AG04449 (cell line): ENCODE results near the gene POU6F1.
"Not testable (repeated sequence)": the region's sequence is repeated elsewhere in the genome, so short reads cannot be mapped to it uniquely, and the experiment has no call there.

Experiments
- CTCF ChIA-PET: fragments of 350-600 bp; formaldehyde crosslinking; extraction: SDS; loops from one replicate; lab custom pipeline; 2021; ENCODE audit warnings: antibody characterized with exemption; lab: Yijun Ruan, JAX
- POLR2A ChIA-PET: fragments of 400-600, 350-600 bp; formaldehyde crosslinking; extraction: SDS; loops from one replicate; lab custom pipeline; 2020; ENCODE audit warnings: antibody characterized with exemption, inconsistent platforms; lab: Yijun Ruan, JAX
- DNase-seq: peaks from one replicate; pipeline ENCODE4 v3.0.0-alpha.2; 2010; ENCODE audit warnings: low read depth, low spot score
- H3K4me3 ChIP-seq: 2 replicates; pipeline ENCODE4 v1.5.1; 2011; ENCODE audit warnings: low read depth, mild to moderate bottlenecking, control low read depth, low read length
- CTCF ChIP-seq: IDR thresholded peaks from one replicate; pipeline ENCODE4 v1.5.1; 2011; ENCODE audit warnings: mild to moderate bottlenecking, moderate library complexity, low read length, control low read depth, inconsistent platforms; ENCODE audit not compliant: insufficient read depth; ENCODE audit errors: missing control alignments

POU6F1 gene

GRCh38 chr12:51225234-51225633, 7.4 kb upstream of the POU6F1 start:
- no peak overlapping the region for H3K4me3 ChIP-seq
- no peak for TF ChIP-seq CTCF
- ChIA-PET POLR2A (no interaction called here), CTCF (no interaction called here)
- no peak for DNase-seq

GRCh38 chr12:51224625-51225024, 6.8 kb upstream of the POU6F1 start:
- TF ChIP-seq CTCF: no peak
- DNase-seq: no peak
- H3K4me3 ChIP-seq: no peak overlapping the region
- CTCF ChIA-PET: no interaction called here
- POLR2A ChIA-PET: no interaction called here

- ChIA-PET POLR2A (no interaction called here), CTCF (interaction anchor here (0.9 kb wide), 1 partner anchor 119 kb away, joined by 3 read pairs; no protein-coding TSS in a partner anchor)
- TF ChIP-seq CTCF: no peak
- no peak for DNase-seq
- no peak overlapping the region for H3K4me3 ChIP-seq
These were observed 4.6 kb upstream of the POU6F1 start for GRCh38 chr12:51222461-51222860.

- H3K4me3 ChIP-seq, POLR2A ChIA-PET, DNase-seq: not testable (repeated sequence)
- CTCF ChIA-PET: interaction anchor here (0.6 kb wide), 1 partner anchor 10 kb away, joined by 3 read pairs; no protein-coding TSS in a partner anchor
These were observed 2.0 kb upstream of the POU6F1 start for GRCh38 chr12:51219857-51220256.

GRCh38 chr12:51219322-51219721, 1.5 kb upstream of the POU6F1 start:
- no peak for TF ChIP-seq CTCF
- POLR2A ChIA-PET: interaction anchor here (1.6 kb wide), 1 partner anchor 21 kb away, joined by 4 read pairs; no protein-coding TSS in a partner anchor
- H3K4me3 ChIP-seq: no peak overlapping the region
- CTCF ChIA-PET: interaction anchor here (0.6 to 3.9 kb wide), 4 partner anchors 10 to 680 kb away, joined by 3 to 27 read pairs (median 9); no protein-coding TSS in a partner anchor
- DNase-seq: no peak

GRCh38 chr12:51218607-51219161, 822 bp upstream of the POU6F1 start:
- DNase-seq: no peak
- peak overlapping the region; percentile 77 for H3K4me3 ChIP-seq
- ChIA-PET POLR2A (interaction anchor here (0.7 to 1.9 kb wide), 4 partner anchors 12 to 136 kb away, joined by 4 to 15 read pairs (median 8); partner anchors contain the start of genes CSRNP2 and DAZAP2), CTCF (interaction anchor here (0.6 to 3.9 kb wide), 13 partner anchors 11 to 681 kb away, joined by 3 to 27 read pairs (median 3); no protein-coding TSS in a partner anchor)
- no peak for TF ChIP-seq CTCF
